ENCODE measurements around the gene DOCK4. TPM values are rescaled to one million over a fixed set of nuclear protein-coding genes. Genes with fewer than 3 reads are reported as not detected.

DOCK4 gene
- total RNA-seq, 6 experiments from 2014 or later: 9.4 to 29.9 (median 22.8) TPM

- no peaks in the 10 kb centered on the region for H3K27me3 ChIP-seq
- H3K27ac ChIP-seq: no peak overlapping the region
- H3K4me1 ChIP-seq: no peaks in the 10 kb centered on the region
- no peak for ATAC-seq
- DNase-seq: no peak
- no peak for TF ChIP-seq POLR2A (IDR thresholded peaks at IDR 0.05)
- no peak for TF ChIP-seq CTCF (IDR thresholded peaks at IDR 0.05)
- H3K36me3 ChIP-seq: peaks cover 0 to 8% (median 3%) of the 10 kb centered on the region in 4 donors
- H3K4me3 ChIP-seq: no peak overlapping the region
- no peaks in the 10 kb centered on the region for H3K9me3 ChIP-seq
- intact Hi-C loops (cut with DNase I): no loop called here
- 94% methylated on average over 2 of the region's 2 CpGs for WGBS (ENCODE audit: insufficient coverage, low coverage, low lambda C conversion rate, missing lambda C conversion rate)
Observed at GRCh38 chr7:111866787-111867186, 339.4 kb downstream of the DOCK4 start.

GRCh38 chr7:111865430-111865829, 340.8 kb downstream of the DOCK4 start:
- Histone ChIP-seq H3K9me3 (no peaks in the 10 kb centered on the region), H3K4me3 (no peak overlapping the region), H3K27ac (no peak overlapping the region), H3K27me3 (no peaks in the 10 kb centered on the region), H3K4me1 (no peaks in the 10 kb centered on the region), H3K36me3 (peaks cover 0 to 13% (median 4%) of the 10 kb centered on the region in 4 donors)
- intact Hi-C loops (cut with DNase I): no loop called here
- no peak for DNase-seq
- no peak for TF ChIP-seq POLR2A (IDR thresholded peaks at IDR 0.05)
- TF ChIP-seq CTCF (IDR thresholded peaks at IDR 0.05): no peak
- no peak for ATAC-seq
- 45% methylated on average over 1 of the region's 1 CpG for WGBS (ENCODE audit: insufficient coverage, low coverage, low lambda C conversion rate, missing lambda C conversion rate)

GRCh38 chr7:111864291-111864976, 341.8 kb downstream of the DOCK4 start:
- Histone ChIP-seq H3K27me3 (no peaks in the 10 kb centered on the region), H3K36me3 (peaks cover 0 to 13% (median 6%) of the 10 kb centered on the region in 4 donors), H3K4me3 (no peak overlapping the region), H3K4me1 (no peaks in the 10 kb centered on the region), H3K27ac (no peak overlapping the region), H3K9me3 (no peaks in the 10 kb centered on the region)
- 85% methylated on average over 6 of the region's 8 CpGs for WGBS (ENCODE audit: insufficient coverage, low coverage, low lambda C conversion rate, missing lambda C conversion rate)
- DNase-seq (no peak), ATAC-seq (no peak)
- TF ChIP-seq CTCF (IDR thresholded peaks at IDR 0.05) (no peak), POLR2A (IDR thresholded peaks at IDR 0.05) (no peak)
- intact Hi-C loops (cut with DNase I): no loop called here

GRCh38 chr7:111863269-111863668, 342.9 kb downstream of the DOCK4 start:
- DNase-seq: no peak
- H3K27me3 ChIP-seq: no peaks in the 10 kb centered on the region
- 82% methylated on average over 6 of the region's 7 CpGs for WGBS (ENCODE audit: insufficient coverage, low coverage, low lambda C conversion rate, missing lambda C conversion rate)

More at GRCh38 chr7:111863269-111863668, 342.9 kb downstream of the DOCK4 start:
- H3K27ac ChIP-seq: no peak overlapping the region
- ATAC-seq: no peak
- peaks cover 0 to 12% (median 3%) of the 10 kb centered on the region in 4 donors for H3K36me3 ChIP-seq
- H3K4me3 ChIP-seq: no peak overlapping the region
- no peaks in the 10 kb centered on the region for H3K4me1 ChIP-seq
- TF ChIP-seq POLR2A (IDR thresholded peaks at IDR 0.05) (no peak), CTCF (IDR thresholded peaks at IDR 0.05) (no peak)
- intact Hi-C loops (cut with DNase I): no loop called here
- no peaks in the 10 kb centered on the region for H3K9me3 ChIP-seq
